Suprapubic skin (tissue), 4 donors: ENCODE results near the gene SMPD3. TPM values are rescaled to one million over a fixed set of nuclear protein-coding genes. Genes with fewer than 3 reads are reported as not detected.

Experiments used
- DNase-seq, 2 donors: peaks; one replicate each; pipeline ENCODE4 v3.0.0-alpha.2; 2019; ENCODE audit warnings: low spot score in 2 of 2
- H3K27ac ChIP-seq: fragments of 200-600 bp; sonication (generic); one replicate; pipeline ENCODE4 v1.5.1; 2019
- H3K27me3 ChIP-seq: fragments of 200-600 bp; sonication (generic); one replicate; pipeline ENCODE4 v1.5.1; 2019
- H3K36me3 ChIP-seq: fragments of 200-600 bp; sonication (generic); one replicate; pipeline ENCODE4 v1.5.1; 2019
- H3K4me1 ChIP-seq: fragments of 200-600 bp; sonication (generic); one replicate; pipeline ENCODE4 v1.5.1; 2019
- H3K4me3 ChIP-seq: fragments of 200-600 bp; sonication (generic); one replicate; pipeline ENCODE4 v1.5.1; 2019; ENCODE audit warnings: mild to moderate bottlenecking
- H3K9me3 ChIP-seq: fragments of 200-600 bp; sonication (generic); one replicate; pipeline ENCODE4 v1.5.1; 2019
- CTCF ChIP-seq, 2 donors: fragments of 200-600 bp in 1 of 2; fragments of 450-650 bp in 1 of 2; sonication (generic) in 1 of 2; IDR thresholded peaks; one replicate each; pipeline ENCODE4 v1.5.1; 2016 to 2019; ENCODE audit warnings: antibody characterized with exemption in 2 of 2, mild to moderate bottlenecking in 1 of 2, moderate library complexity in 1 of 2
- EP300 ChIP-seq: sonication (generic); formaldehyde crosslinking; IDR thresholded peaks from one replicate; pipeline ENCODE4 v1.6.1; 2017; ENCODE audit warnings: antibody characterized with exemption
- POLR2A ChIP-seq, 2 donors: fragments of 450-650 bp; IDR thresholded peaks; one replicate each; pipeline ENCODE4 v1.6.1; 2017; ENCODE audit warnings: antibody characterized with exemption in 2 of 2, mild to moderate bottlenecking in 2 of 2, moderate library complexity in 2 of 2
- POLR2AphosphoS5 ChIP-seq, 3 donors: sonication (generic); formaldehyde crosslinking; IDR thresholded peaks; one replicate each; pipeline ENCODE4 v1.6.1; 2017; ENCODE audit warnings: antibody characterized with exemption in 3 of 3
- WGBS: methylation state at CpG from one replicate; pipeline ENCODE4 v1.1.5; 2018; 5-methylcytosine and 5-hydroxymethylcytosine counted together
- total RNA-seq, 4 donors: library from RNA; depleted of rRNA; stranded (reverse); fragments of >200 nt; gene quantifications; one replicate each; pipeline ENCODE4 v1.1.0, GENCODE V29; 2016

SMPD3 gene
- total RNA-seq, 4 donors from 2014 or later, result 26.2 to 64.9 (median 39.9) TPM

- Histone ChIP-seq H3K9me3 (no peaks in the 10 kb centered on the region), H3K27ac (no peak overlapping the region), H3K27me3 (no peaks in the 10 kb centered on the region), H3K36me3 (no peaks in the 10 kb centered on the region), H3K4me3 (no peak overlapping the region), H3K4me1 (peaks cover 11% of the 10 kb centered on the region)
- DNase-seq, result no peak
- 74% methylated on average over 5 of the region's 5 CpGs for WGBS
- no peak for TF ChIP-seq EP300
Observed at GRCh38 chr16:68382296-68382718, 66.0 kb downstream of the SMPD3 start.

GRCh38 chr16:68381363-68381724 lies 67.0 kb downstream of the SMPD3 start:
- no peak overlapping the region for H3K27ac ChIP-seq
- H3K9me3 ChIP-seq, result no peaks in the 10 kb centered on the region
- 87% methylated on average over 7 of the region's 7 CpGs for WGBS
- no peaks in the 10 kb centered on the region for H3K27me3 ChIP-seq
- peaks cover 12% of the 10 kb centered on the region for H3K4me1 ChIP-seq
- H3K4me3 ChIP-seq, result no peak overlapping the region
- TF ChIP-seq POLR2AphosphoS5 (IDR thresholded peaks at IDR 0.05), result no peak
- no peak for TF ChIP-seq EP300
- no peak for TF ChIP-seq POLR2A (IDR thresholded peaks at IDR 0.05)
- TF ChIP-seq CTCF (IDR thresholded peaks at IDR 0.05), result no peak
- no peaks in the 10 kb centered on the region for H3K36me3 ChIP-seq
- no peak for DNase-seq

- Histone ChIP-seq H3K4me1 (peaks cover 12% of the 10 kb centered on the region), H3K27me3 (no peaks in the 10 kb centered on the region), H3K27ac (no peak overlapping the region), H3K9me3 (no peaks in the 10 kb centered on the region), H3K36me3 (no peaks in the 10 kb centered on the region), H3K4me3 (no peak overlapping the region)
- DNase-seq, result no peak
- 92% methylated on average over 10 of the region's 10 CpGs for WGBS
- TF ChIP-seq CTCF (IDR thresholded peaks at IDR 0.05), result no peak
- no peak for TF ChIP-seq EP300
- TF ChIP-seq POLR2A (IDR thresholded peaks at IDR 0.05), result no peak
- no peak for TF ChIP-seq POLR2AphosphoS5 (IDR thresholded peaks at IDR 0.05)
Observed at GRCh38 chr16:68380676-68381362, 67.5 kb downstream of the SMPD3 start.

- WGBS, result no CpG with 5 or more reads among the region's 5 CpGs
- Histone ChIP-seq H3K4me1 (peaks cover 12% of the 10 kb centered on the region), H3K27me3 (no peaks in the 10 kb centered on the region), H3K36me3 (no peaks in the 10 kb centered on the region), H3K27ac (no peak overlapping the region), H3K4me3 (no peak overlapping the region), H3K9me3 (no peaks in the 10 kb centered on the region)
- TF ChIP-seq POLR2AphosphoS5 (IDR thresholded peaks at IDR 0.05) (no peak), POLR2A (IDR thresholded peaks at IDR 0.05) (no peak), CTCF (IDR thresholded peaks at IDR 0.05) (no peak), EP300 (no peak)
- no peak for DNase-seq
Observed at GRCh38 chr16:68380348-68380670, 68.0 kb downstream of the SMPD3 start.

- no peaks in the 10 kb centered on the region for H3K9me3 ChIP-seq
- TF ChIP-seq POLR2AphosphoS5 (IDR thresholded peaks at IDR 0.05) (no peak), EP300 (no peak), POLR2A (IDR thresholded peaks at IDR 0.05) (no peak), CTCF (IDR thresholded peaks at IDR 0.05) (no peak)
- H3K27ac ChIP-seq, result no peak overlapping the region
- no peaks in the 10 kb centered on the region for H3K27me3 ChIP-seq
- H3K4me1 ChIP-seq, result peaks cover 12% of the 10 kb centered on the region
- H3K4me3 ChIP-seq, result no peak overlapping the region
- WGBS, result 57% methylated on average over 15 of the region's 18 CpGs
- no peak for DNase-seq
- H3K36me3 ChIP-seq, result no peaks in the 10 kb centered on the region
Observed at GRCh38 chr16:68379472-68380347, 68.6 kb downstream of the SMPD3 start.
